ENCODE measurements around the gene ATAT1. TPM values are rescaled to one million over a fixed set of nuclear protein-coding genes. Genes with fewer than 3 reads are reported as not detected.

Gene ATAT1
- total RNA-seq, 1 experiment from 2014 or later: 10.3 TPM

- peak overlapping the region; percentile 79 for H3K27ac ChIP-seq (ENCODE audit: low read length)
- H2AFZ ChIP-seq (ENCODE audit: low read length): no peak overlapping the region
- H3K9ac ChIP-seq (ENCODE audit: low read length): peak overlapping the region; percentile 64
- H3K27me3 ChIP-seq (ENCODE audit: low read length): no peaks in the 10 kb centered on the region
- no peaks in the 10 kb centered on the region for H3K9me2 ChIP-seq (replicated peaks; ENCODE audit: insufficient read depth, low read length)
- H4K20me1 ChIP-seq (ENCODE audit: insufficient read depth, low read depth, low read length): peaks cover 8% of the 10 kb centered on the region; the same call in 1 of the 2 replicates
- peaks cover 47% of the 10 kb centered on the region for H3K4me1 ChIP-seq (ENCODE audit: low read length)
- no peak for DNase-seq
- peaks cover 26% of the 10 kb centered on the region for H3K36me3 ChIP-seq (ENCODE audit: insufficient read depth, low read length)
- H3K79me2 ChIP-seq (ENCODE audit: low read length): peaks cover 55% of the 10 kb centered on the region
- H3K4me3 ChIP-seq (ENCODE audit: low read length): peak overlapping the region; percentile 80
- peak overlapping the region; percentile 97 for H3K4me2 ChIP-seq (ENCODE audit: low read depth, low read length, poor library complexity, severe bottlenecking)
- no peaks in the 10 kb centered on the region for H3K9me3 ChIP-seq (ENCODE audit: low read length)
These were observed 53.3 kb downstream of the ATAT1 start for GRCh38 chr6:30679765-30680535.

GRCh38 chr6:30681766-30682142, 55.1 kb downstream of the ATAT1 start:
- no peak for DNase-seq
- H3K9me3 ChIP-seq (ENCODE audit: low read length): no peaks in the 10 kb centered on the region
- H3K27me3 ChIP-seq (ENCODE audit: low read length): no peaks in the 10 kb centered on the region
- H2AFZ ChIP-seq (ENCODE audit: low read length): no peak overlapping the region
- peak overlapping the region; percentile 80 for H3K4me3 ChIP-seq (ENCODE audit: low read length)
- H3K4me2 ChIP-seq (ENCODE audit: low read depth, low read length, poor library complexity, severe bottlenecking): peak overlapping the region; percentile 97
- peaks cover 8% of the 10 kb centered on the region; the same call in 1 of the 2 replicates for H4K20me1 ChIP-seq (ENCODE audit: insufficient read depth, low read depth, low read length)
- peaks cover 19% of the 10 kb centered on the region for H3K36me3 ChIP-seq (ENCODE audit: insufficient read depth, low read length)
- peak overlapping the region; percentile 98 for H3K27ac ChIP-seq (ENCODE audit: low read length)
- no peaks in the 10 kb centered on the region for H3K9me2 ChIP-seq (replicated peaks; ENCODE audit: insufficient read depth, low read length)
- H3K79me2 ChIP-seq (ENCODE audit: low read length): peaks cover 70% of the 10 kb centered on the region
- H3K4me1 ChIP-seq (ENCODE audit: low read length): peaks cover 60% of the 10 kb centered on the region
- H3K9ac ChIP-seq (ENCODE audit: low read length): peak overlapping the region; percentile 96

- Histone ChIP-seq H3K27me3 (ENCODE audit: low read length) (no peaks in the 10 kb centered on the region), H2AFZ (ENCODE audit: low read length) (no peak overlapping the region), H4K20me1 (ENCODE audit: insufficient read depth, low read depth, low read length) (peaks cover 8% of the 10 kb centered on the region; the same call in 1 of the 2 replicates), H3K4me1 (ENCODE audit: low read length) (peaks cover 61% of the 10 kb centered on the region), H3K9me2 (replicated peaks; ENCODE audit: insufficient read depth, low read length) (no peaks in the 10 kb centered on the region), H3K9me3 (ENCODE audit: low read length) (no peaks in the 10 kb centered on the region), H3K27ac (ENCODE audit: low read length) (peak overlapping the region; percentile 98), H3K4me3 (ENCODE audit: low read length) (peak overlapping the region; percentile 80), H3K4me2 (ENCODE audit: low read depth, low read length, poor library complexity, severe bottlenecking) (peak overlapping the region; percentile 97), H3K79me2 (ENCODE audit: low read length) (peaks cover 70% of the 10 kb centered on the region), H3K36me3 (ENCODE audit: insufficient read depth, low read length) (peaks cover 17% of the 10 kb centered on the region), H3K9ac (ENCODE audit: low read length) (peak overlapping the region; percentile 96)
- DNase-seq: peak; percentile 96
These were observed 55.8 kb downstream of the ATAT1 start for GRCh38 chr6:30682143-30683117.

DNA sequence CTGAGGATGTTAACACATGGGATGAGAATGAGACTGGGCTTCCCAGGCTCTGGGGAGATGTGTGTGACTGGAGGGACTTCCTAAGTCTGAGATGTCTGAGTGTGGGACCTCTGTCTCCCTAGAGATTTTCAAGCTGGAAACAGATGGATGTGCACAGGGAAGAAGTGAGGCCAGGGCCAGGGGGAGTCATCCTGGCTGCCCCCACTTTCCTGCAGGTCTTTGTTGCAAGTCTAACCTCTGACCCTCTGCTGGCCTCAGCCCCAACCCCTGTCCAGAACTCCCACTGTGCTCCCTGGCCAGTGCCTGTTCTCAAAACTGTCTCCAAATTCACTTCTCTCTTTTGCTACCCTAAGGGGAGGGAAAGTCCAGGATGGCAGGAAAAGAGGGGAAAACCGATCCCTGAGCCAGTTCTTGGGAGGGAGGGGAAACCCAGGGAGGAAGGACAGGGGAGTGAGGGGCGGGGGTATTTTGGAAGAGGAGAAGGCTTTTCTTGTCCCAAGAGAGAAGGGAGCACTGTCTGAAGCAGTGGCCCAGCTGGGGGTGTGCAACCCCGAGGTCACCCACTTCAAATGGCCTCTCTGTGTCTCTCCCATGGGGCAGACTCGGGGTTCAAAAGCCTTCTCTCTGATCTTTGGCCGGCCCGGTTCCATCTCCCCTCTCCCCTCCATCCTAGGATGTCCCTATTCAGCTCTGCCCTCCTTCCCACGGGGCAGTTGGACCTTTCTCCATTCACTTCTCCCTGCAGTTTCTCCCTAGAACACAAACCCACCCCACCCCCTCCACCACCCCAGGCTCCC, 56.7 kb downstream of the ATAT1 start:
- peak; percentile 65 for DNase-seq
- H3K4me1 ChIP-seq (ENCODE audit: low read length): peaks cover 70% of the 10 kb centered on the region

DNA sequence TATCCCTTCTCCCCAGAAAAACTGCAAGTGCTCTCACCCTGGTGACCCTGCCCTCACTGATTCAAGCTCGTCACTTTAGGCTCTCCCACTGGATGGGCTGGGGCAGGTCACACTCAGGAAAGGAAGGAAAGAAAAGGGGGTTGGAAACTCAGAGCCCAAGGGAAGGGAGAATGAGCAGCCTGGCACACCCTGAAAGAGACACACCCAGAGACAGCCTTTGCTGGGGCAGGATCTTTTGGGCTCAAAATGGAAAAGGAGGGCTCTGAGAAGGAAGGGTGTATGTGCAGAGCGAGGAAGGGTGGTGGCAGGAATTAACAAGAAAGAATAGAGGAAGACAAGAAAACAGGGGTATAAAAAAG, 57.3 kb downstream of the ATAT1 start:
- H3K79me2 ChIP-seq (ENCODE audit: low read length): peaks cover 66% of the 10 kb centered on the region
- H3K4me1 ChIP-seq (ENCODE audit: low read length): peaks cover 72% of the 10 kb centered on the region
- peaks cover 8% of the 10 kb centered on the region; the same call in 1 of the 2 replicates for H4K20me1 ChIP-seq (ENCODE audit: insufficient read depth, low read depth, low read length)
- no peaks in the 10 kb centered on the region for H3K27me3 ChIP-seq (ENCODE audit: low read length)
- H3K27ac ChIP-seq (ENCODE audit: low read length): peak overlapping the region; percentile 98
- H3K36me3 ChIP-seq (ENCODE audit: insufficient read depth, low read length): peaks cover 9% of the 10 kb centered on the region
- H3K9me3 ChIP-seq (ENCODE audit: low read length): no peaks in the 10 kb centered on the region
- H3K9ac ChIP-seq (ENCODE audit: low read length): peak overlapping the region; percentile 96
- peak overlapping the region; percentile 80 for H3K4me3 ChIP-seq (ENCODE audit: low read length)
- H3K4me2 ChIP-seq (ENCODE audit: low read depth, low read length, poor library complexity, severe bottlenecking): peak overlapping the region; percentile 97
- no peak overlapping the region for H2AFZ ChIP-seq (ENCODE audit: low read length)
- peak; percentile 56 for DNase-seq
- no peaks in the 10 kb centered on the region for H3K9me2 ChIP-seq (replicated peaks; ENCODE audit: insufficient read depth, low read length)

More for the DNA sequence above, 56.7 kb downstream of the ATAT1 start:
- H3K9me3 ChIP-seq (ENCODE audit: low read length): no peaks in the 10 kb centered on the region
- H2AFZ ChIP-seq (ENCODE audit: low read length): no peak overlapping the region
- H3K36me3 ChIP-seq (ENCODE audit: insufficient read depth, low read length): peaks cover 13% of the 10 kb centered on the region
- no peaks in the 10 kb centered on the region for H3K9me2 ChIP-seq (replicated peaks; ENCODE audit: insufficient read depth, low read length)
- H3K27ac ChIP-seq (ENCODE audit: low read length): peak overlapping the region; percentile 98
- H3K4me3 ChIP-seq (ENCODE audit: low read length): peak overlapping the region; percentile 80
- H3K9ac ChIP-seq (ENCODE audit: low read length): peak overlapping the region; percentile 96
- H3K79me2 ChIP-seq (ENCODE audit: low read length): peaks cover 70% of the 10 kb centered on the region
- no peaks in the 10 kb centered on the region for H3K27me3 ChIP-seq (ENCODE audit: low read length)
- H4K20me1 ChIP-seq (ENCODE audit: insufficient read depth, low read depth, low read length): peaks cover 8% of the 10 kb centered on the region; the same call in 1 of the 2 replicates
- peak overlapping the region; percentile 97 for H3K4me2 ChIP-seq (ENCODE audit: low read depth, low read length, poor library complexity, severe bottlenecking)

DNA sequence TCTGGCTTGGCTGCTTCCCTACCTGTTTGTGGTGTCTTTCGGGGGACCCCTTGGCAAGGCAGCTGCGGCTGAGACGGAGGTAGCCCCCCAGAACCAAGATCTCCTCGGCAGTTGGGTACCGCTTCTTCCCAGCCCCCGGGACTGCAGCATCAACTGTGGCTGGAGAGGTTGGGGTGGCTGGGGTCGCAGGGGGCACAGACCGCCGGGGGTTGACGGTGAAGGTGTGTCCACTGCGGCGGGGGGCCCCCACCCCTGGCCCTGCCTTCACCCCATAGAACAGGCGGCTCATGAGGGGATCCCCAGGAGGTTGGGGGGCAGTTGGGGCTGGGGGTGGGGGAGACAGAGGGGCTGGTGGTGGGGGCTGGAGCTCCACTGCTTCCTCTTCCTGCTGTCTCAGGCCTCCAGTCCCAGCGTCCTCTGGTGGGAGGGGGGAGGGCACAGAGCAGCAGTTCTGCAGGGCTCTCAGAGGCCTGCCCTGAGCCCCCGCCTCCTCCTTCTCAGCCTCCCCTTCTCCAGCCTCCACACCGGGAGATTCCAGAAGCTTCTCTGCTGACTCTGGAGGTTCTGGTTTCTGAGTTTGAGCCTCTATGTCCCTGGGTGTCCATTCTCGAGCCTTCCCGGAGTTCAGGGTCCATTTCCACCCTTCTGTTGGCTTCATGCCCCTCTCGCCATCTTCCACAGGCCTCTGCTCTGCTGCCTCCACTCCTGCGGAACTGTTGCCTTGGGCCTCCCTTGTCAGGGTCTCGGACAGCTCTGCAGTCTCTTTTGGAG, 57.9 kb downstream of the ATAT1 start:
- peaks cover 8% of the 10 kb centered on the region; the same call in 1 of the 2 replicates for H4K20me1 ChIP-seq (ENCODE audit: insufficient read depth, low read depth, low read length)
- peak; percentile 90 for DNase-seq
- H3K9ac ChIP-seq (ENCODE audit: low read length): peak overlapping the region; percentile 96
- H2AFZ ChIP-seq (ENCODE audit: low read length): no peak overlapping the region
- H3K9me2 ChIP-seq (replicated peaks; ENCODE audit: insufficient read depth, low read length): no peaks in the 10 kb centered on the region
- H3K36me3 ChIP-seq (ENCODE audit: insufficient read depth, low read length): peaks cover 9% of the 10 kb centered on the region
- H3K9me3 ChIP-seq (ENCODE audit: low read length): no peaks in the 10 kb centered on the region
- no peaks in the 10 kb centered on the region for H3K27me3 ChIP-seq (ENCODE audit: low read length)
- peaks cover 69% of the 10 kb centered on the region for H3K79me2 ChIP-seq (ENCODE audit: low read length)
- peak overlapping the region; percentile 80 for H3K4me3 ChIP-seq (ENCODE audit: low read length)
- H3K27ac ChIP-seq (ENCODE audit: low read length): peak overlapping the region; percentile 98
- H3K4me1 ChIP-seq (ENCODE audit: low read length): peaks cover 72% of the 10 kb centered on the region
- peak overlapping the region; percentile 97 for H3K4me2 ChIP-seq (ENCODE audit: low read depth, low read length, poor library complexity, severe bottlenecking)

All from Karpas-422 (cell line).